ENCODE data around the gene ZNRF2. TPM values are rescaled to one million over a fixed set of nuclear protein-coding genes. Genes with fewer than 3 reads are reported as not detected.
A peak's percentile ranks its signal among the peaks of the same experiment; 100 is the strongest.

The ZNRF2 gene
- total RNA-seq, 1 donor from 2014 or later: 27.8 TPM

GRCh38 chr7:30344513-30344912 lies 60.1 kb downstream of the ZNRF2 start:
- intact Hi-C loops (cut with DNase I): no loop called here
- DNase-seq (ENCODE audit: low spot score): no peak
- ATAC-seq: no peak

- ATAC-seq: no peak
- intact Hi-C loops (cut with DNase I): no loop called here
- no peak for DNase-seq (ENCODE audit: low spot score)
Observed at GRCh38 chr7:30347226-30348082, 63.1 kb downstream of the ZNRF2 start.

- intact Hi-C loops (cut with DNase I): no loop called here
- ATAC-seq (peak; percentile 60), DNase-seq (ENCODE audit: low spot score) (no peak)
Observed at GRCh38 chr7:30348083-30348560, 63.7 kb downstream of the ZNRF2 start.

GRCh38 chr7:30349170-30349569 lies 64.8 kb downstream of the ZNRF2 start:
- ATAC-seq: no peak
- intact Hi-C loops (cut with DNase I): no loop called here
- no peak for DNase-seq (ENCODE audit: low spot score)

GRCh38 chr7:30349816-30350215 lies 65.4 kb downstream of the ZNRF2 start:
- no peak for ATAC-seq
- no peak for DNase-seq (ENCODE audit: low spot score)
- intact Hi-C loops (cut with DNase I): no loop called here

GRCh38 chr7:30351286-30351685 lies 66.9 kb downstream of the ZNRF2 start:
- no peak for DNase-seq (ENCODE audit: low spot score)
- intact Hi-C loops (cut with DNase I): no loop called here
- ATAC-seq: no peak

GRCh38 chr7:30351724-30352123 lies 67.3 kb downstream of the ZNRF2 start:
- intact Hi-C loops (cut with DNase I): no loop called here
- no peak for DNase-seq (ENCODE audit: low spot score)

GRCh38 chr7:30352169-30352568 lies 67.8 kb downstream of the ZNRF2 start:
- intact Hi-C loops (cut with DNase I): no loop called here
- ATAC-seq (no peak), DNase-seq (ENCODE audit: low spot score) (no peak)

More at GRCh38 chr7:30351724-30352123, 67.3 kb downstream of the ZNRF2 start:
- no peak for ATAC-seq

- intact Hi-C loops (cut with DNase I): no loop called here
- ATAC-seq: no peak
- no peak for DNase-seq (ENCODE audit: low spot score)
Observed at GRCh38 chr7:30353532-30353931, 69.1 kb downstream of the ZNRF2 start.

GRCh38 chr7:30353932-30354607 lies 69.7 kb downstream of the ZNRF2 start:
- intact Hi-C loops (cut with DNase I): no loop called here
- ATAC-seq: no peak
- no peak for DNase-seq (ENCODE audit: low spot score)

GRCh38 chr7:30354791-30355190 lies 70.4 kb downstream of the ZNRF2 start:
- ATAC-seq (no peak), DNase-seq (ENCODE audit: low spot score) (no peak)
- intact Hi-C loops (cut with DNase I): no loop called here

GRCh38 chr7:30359957-30360356 lies 75.6 kb downstream of the ZNRF2 start:
- DNase-seq (ENCODE audit: low spot score) (no peak), ATAC-seq (no peak)
- intact Hi-C loops (cut with DNase I): no loop called here

GRCh38 chr7:30363778-30364563 lies 79.6 kb downstream of the ZNRF2 start:
- ATAC-seq: no peak
- intact Hi-C loops (cut with DNase I): no loop called here
- no peak for DNase-seq (ENCODE audit: low spot score)

- no peak for DNase-seq (ENCODE audit: low spot score)
- intact Hi-C loops (cut with DNase I): no loop called here
- ATAC-seq: no peak
Observed at GRCh38 chr7:30364773-30365172, 80.4 kb downstream of the ZNRF2 start.

- DNase-seq (ENCODE audit: low spot score) (no peak), ATAC-seq (no peak)
- intact Hi-C loops (cut with DNase I): no loop called here
Observed at GRCh38 chr7:30365621-30366020, 81.2 kb downstream of the ZNRF2 start.

- no peak for DNase-seq (ENCODE audit: low spot score)
- intact Hi-C loops (cut with DNase I): no loop called here
- ATAC-seq: no peak
Observed at GRCh38 chr7:30366606-30367005, 82.2 kb downstream of the ZNRF2 start.

- DNase-seq (ENCODE audit: low spot score) (no peak), ATAC-seq (no peak)
- intact Hi-C loops (cut with DNase I): no loop called here
Observed at GRCh38 chr7:30367561-30367960, 83.2 kb downstream of the ZNRF2 start.

- DNase-seq (ENCODE audit: low spot score): no peak
- intact Hi-C loops (cut with DNase I): no loop called here
- no peak for ATAC-seq
Observed at GRCh38 chr7:30369879-30370278, 85.5 kb downstream of the ZNRF2 start.

GRCh38 chr7:30371321-30371720 lies 86.9 kb downstream of the ZNRF2 start:
- intact Hi-C loops (cut with DNase I): no loop called here
- ATAC-seq (no peak), DNase-seq (ENCODE audit: low spot score) (no peak)

GRCh38 chr7:30378275-30378674 lies 93.9 kb downstream of the ZNRF2 start:
- no peak for ATAC-seq
- DNase-seq (ENCODE audit: low spot score): no peak
- intact Hi-C loops (cut with DNase I): no loop called here

All from sciatic nerve (tissue), 2 donors.